Measurements from ENCODE around the gene PHKA2.
"Not testable (repeated sequence)": the region's sequence is repeated elsewhere in the genome, so short reads cannot be mapped to it uniquely, and the experiment has no call there.

The PHKA2 gene

GRCh38 chrX:18855919-18856644 is 127.8 kb downstream of the PHKA2 start:
- no peak for DNase-seq

- DNase-seq: not testable (repeated sequence)
Measured at GRCh38 chrX:18847901-18848300, 136.0 kb downstream of the PHKA2 start.
